Stimulated activated CD8-positive, alpha-beta memory T cell treated with anti-CD3 and anti-CD28 coated beads, Interleukin-7, amount 100 ng/mL, for 4 hours (primary cell): ENCODE data around the gene RFX2.
"Not testable (repeated sequence)": the region's sequence is repeated elsewhere in the genome, so short reads cannot be mapped to it uniquely, and the experiment has no call there.

Experiments
- DNase-seq, 2 donors: peaks; one replicate each; pipeline ENCODE4 v3.0.0-alpha.2; 2020; ENCODE audit warnings: low read depth in 2 of 2

The RFX2 gene

DNA sequence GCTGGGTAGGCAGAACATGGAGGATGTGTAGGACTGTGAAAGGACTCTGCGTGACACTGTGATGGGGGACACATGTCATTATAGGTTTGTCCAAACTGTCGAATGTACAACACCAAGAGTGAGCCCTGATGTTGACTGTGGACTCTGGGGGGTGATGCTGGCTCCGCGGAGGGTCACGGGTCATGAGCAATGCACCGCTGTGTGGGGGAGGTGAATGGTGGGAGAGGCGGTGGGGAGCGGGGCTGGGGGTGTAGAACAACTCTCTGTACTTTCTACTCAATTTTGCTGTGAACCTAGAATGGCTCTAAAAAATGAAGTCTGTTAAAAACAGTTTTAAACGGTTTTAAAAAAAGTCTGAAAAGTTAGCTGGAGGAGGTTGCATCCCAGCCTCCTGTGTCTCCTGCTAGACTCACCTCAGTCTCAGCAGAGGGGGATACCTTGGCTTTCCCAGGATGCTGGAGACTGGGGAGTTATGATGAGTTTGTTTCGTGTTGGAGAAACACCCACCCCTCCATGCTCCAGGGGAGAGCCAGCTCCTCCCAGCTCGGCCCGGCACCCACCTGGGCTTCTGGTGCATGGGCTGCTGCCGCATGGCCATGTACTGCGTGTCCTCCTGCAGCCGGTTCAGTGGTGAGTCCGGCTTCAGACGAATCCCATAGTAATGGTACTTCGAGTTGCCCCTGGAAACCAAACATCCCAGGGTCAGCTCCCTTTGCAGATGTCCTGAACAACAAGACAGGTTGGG lies 97.7 kb downstream of the RFX2 start:
- DNase-seq, result no peak

GRCh38 chr19:6011794-6012193 lies 98.5 kb downstream of the RFX2 start:
- DNase-seq, result no peak

- no peak for DNase-seq
These were observed 99.1 kb downstream of the RFX2 start for GRCh38 chr19:6011206-6011605.

DNA sequence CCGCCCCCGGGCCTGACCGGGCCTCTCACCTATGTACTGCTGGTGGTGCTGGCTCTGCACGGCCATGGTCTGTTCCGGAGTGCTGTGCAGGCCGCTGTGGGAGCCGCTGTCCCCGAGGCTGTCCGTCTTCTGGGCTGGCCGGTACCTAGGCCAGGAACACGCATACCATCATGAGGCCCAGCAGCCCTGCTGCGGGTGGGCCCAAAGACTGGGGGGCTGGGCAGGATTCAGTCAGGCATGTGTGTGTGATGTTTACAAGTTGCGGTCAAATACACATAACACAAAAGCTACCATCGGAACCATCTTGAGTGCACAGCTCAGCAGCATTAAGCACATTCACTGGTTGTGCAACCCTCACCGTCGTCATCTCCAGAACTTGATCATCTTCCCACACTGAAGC lies 100.2 kb downstream of the RFX2 start:
- DNase-seq, result no peak

DNA sequence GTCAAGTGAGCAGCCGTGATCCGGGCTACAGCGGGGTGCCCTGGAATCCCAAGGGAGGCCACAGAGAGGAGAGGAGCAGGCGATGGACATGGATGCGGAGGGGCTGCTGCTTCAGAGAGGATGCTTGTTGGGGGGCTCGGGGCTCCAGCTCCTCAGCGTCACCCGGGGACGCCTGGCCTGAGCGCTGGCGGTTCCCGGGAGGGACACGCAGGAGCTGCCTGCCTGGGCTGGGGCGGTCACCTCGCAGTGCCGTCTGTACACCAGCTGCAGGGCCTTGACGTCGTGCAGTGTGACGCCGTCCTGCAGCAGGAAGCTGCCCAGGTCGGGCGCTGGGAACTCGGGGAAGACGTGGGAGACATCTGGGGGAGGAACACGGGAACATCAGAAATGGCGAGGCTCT lies 102.4 kb downstream of the RFX2 start:
- DNase-seq, result no peak

- DNase-seq, result no peak
These were observed 103.4 kb downstream of the RFX2 start for GRCh38 chr19:6006896-6007295.

DNA sequence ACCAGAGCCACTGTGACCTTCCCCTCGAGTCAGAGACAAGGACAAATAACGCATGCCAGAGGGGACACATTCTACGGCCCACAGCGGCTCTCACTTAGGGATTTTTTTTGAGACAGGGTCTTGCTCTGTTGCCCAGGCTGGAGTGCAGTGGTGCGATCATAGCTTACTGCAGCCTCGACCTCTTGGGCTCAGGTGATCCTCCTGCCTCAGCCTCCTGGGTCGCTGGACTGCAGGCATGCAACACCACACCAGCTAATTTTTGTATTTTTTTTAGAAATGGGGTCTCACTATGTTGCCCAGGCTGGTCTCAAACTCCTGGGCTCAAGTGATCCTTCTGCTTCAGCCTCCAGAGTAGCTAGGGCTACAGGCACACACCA lies 104.2 kb downstream of the RFX2 start:
- DNase-seq, result not testable (repeated sequence)

GRCh38 chr19:6005321-6006069 lies 104.8 kb downstream of the RFX2 start:
- no peak for DNase-seq

DNA sequence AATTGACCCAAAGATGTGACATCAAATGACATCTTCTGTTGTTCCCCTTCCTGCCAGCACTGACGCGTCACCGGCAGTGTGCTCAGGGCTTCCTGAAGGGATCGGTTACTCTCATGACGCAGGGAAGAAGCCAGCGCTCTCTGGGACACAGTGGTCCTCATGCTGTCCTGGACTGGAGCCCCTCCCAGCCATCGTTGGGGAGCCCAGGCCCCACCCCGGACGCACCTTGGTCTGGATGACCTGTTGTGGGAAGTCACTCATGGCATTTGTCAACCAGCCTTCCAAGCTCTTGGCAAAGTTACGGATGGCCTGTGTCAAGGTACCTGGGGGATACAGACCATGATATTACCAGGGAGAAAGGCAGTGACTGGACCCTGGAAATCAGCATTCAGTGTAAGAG lies 106.3 kb downstream of the RFX2 start:
- no peak for DNase-seq

- no peak for DNase-seq
These were observed 107.7 kb downstream of the RFX2 start for GRCh38 chr19:6002591-6002990.

GRCh38 chr19:6000228-6000847 lies 110.0 kb downstream of the RFX2 start:
- no peak for DNase-seq

GRCh38 chr19:5999693-6000092 lies 110.6 kb downstream of the RFX2 start:
- no peak for DNase-seq

GRCh38 chr19:5997371-5997770 lies 112.9 kb downstream of the RFX2 start:
- DNase-seq, result no peak

DNA sequence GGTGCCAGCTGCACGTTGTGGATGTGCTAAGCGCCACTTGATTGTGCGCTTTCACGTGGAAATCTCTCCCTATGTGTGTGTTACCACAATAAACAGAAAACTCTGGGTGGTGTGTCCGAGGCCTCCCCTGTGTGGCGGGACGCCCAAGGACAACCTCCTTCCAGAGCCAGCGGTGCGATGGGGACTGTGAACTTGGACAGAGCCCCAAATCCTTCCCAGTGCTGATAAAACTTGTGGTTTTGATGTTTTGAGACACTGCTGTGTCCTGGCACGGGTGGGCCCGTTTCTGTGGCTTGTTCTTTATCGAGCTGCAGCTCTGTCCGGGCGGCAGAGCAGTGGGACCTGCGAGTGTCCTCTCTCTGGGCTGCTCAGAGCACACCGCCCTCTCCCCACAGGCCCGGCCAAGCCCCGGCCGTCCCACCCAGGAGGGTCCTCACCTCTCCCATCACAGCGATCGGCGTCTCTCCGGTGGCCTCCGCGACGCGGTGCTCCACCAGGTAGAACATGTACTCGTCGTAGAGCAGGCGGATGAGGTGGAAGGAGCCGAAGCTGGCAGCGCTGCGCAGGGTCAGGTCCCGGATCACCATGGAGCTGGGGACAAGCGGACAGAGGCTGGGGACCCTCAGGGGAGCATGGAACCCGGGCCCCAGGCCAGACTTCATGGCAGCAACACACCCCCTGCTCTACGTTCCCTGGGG lies 113.5 kb downstream of the RFX2 start:
- DNase-seq, result no peak

DNA sequence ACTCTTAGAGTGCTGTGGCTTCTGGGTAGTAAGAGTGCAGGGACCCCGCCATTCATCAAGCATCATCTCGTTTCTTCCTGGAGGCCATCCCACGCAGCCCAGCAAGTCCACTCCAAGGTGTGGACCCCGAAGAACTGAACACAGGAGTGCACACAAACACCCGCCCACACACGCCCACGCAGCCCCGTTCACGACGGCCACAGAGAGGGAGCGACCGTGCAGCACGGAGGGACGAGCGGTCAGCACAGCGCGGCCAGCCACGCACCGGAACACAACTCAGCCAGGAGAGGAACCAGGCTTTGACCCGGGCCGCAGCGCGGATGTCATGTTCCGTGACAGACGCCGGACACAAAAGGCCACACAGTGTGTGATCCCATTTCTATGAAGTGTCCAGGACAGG lies 114.2 kb downstream of the RFX2 start:
- DNase-seq, result no peak

GRCh38 chr19:5995606-5996005 lies 114.7 kb downstream of the RFX2 start:
- no peak for DNase-seq

GRCh38 chr19:5994405-5995165 lies 115.7 kb downstream of the RFX2 start:
- no peak for DNase-seq

- DNase-seq, result no peak
These were observed 116.5 kb downstream of the RFX2 start for GRCh38 chr19:5993648-5994358.

DNA sequence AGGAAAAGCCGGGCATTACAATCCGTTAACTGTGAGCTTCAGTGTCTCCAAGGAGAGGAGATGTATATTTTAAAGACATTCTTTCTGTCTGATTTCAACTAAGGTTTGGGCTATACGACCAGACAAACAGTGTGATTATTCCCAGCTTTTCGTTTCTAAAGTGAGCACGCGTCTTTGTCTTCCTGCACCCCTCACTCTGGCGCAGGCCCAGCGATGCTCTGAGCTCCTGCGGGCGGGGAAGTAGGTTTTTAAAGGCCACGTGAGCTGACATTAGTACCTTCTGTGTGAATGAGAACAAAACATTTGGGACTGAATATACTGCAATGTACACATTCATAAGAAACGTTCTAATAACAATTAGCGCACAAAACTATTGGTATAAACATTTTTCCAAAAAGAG lies 117.1 kb downstream of the RFX2 start:
- DNase-seq, result no peak

DNA sequence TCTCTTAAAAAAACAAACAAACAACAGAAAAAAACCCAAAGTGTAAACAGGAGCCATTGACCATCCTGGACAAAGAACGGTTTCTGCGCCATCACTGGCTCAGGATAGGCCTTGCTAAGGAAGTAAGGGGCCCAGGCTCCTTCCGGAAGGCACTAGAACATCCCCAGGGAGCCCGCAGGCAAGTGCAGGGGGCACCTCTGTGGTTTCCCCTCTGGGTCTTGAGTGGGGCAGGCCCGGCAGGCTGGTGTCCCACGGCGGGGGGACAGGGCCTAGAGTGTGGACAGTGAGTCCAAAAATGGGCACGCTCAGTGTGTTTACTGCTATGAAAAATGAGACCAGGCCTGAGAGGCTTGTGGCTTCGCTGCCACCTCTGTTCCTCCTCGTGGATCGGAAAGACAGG lies 117.5 kb downstream of the RFX2 start:
- no peak for DNase-seq

- no peak for DNase-seq
These were observed 119.0 kb downstream of the RFX2 start for GRCh38 chr19:5991244-5991838.
